NCI-H524 (cell line): ENCODE measurements around the gene DTNB.
"Not testable (repeated sequence)": the region's sequence is repeated elsewhere in the genome, so short reads cannot be mapped to it uniquely, and the experiment has no call there.

Source experiments
- DNase-seq, 2 experiments: peaks; one replicate each; lab custom pipeline; 2025; lab: John Stamatoyannopoulos, UW

The DTNB gene

DNA sequence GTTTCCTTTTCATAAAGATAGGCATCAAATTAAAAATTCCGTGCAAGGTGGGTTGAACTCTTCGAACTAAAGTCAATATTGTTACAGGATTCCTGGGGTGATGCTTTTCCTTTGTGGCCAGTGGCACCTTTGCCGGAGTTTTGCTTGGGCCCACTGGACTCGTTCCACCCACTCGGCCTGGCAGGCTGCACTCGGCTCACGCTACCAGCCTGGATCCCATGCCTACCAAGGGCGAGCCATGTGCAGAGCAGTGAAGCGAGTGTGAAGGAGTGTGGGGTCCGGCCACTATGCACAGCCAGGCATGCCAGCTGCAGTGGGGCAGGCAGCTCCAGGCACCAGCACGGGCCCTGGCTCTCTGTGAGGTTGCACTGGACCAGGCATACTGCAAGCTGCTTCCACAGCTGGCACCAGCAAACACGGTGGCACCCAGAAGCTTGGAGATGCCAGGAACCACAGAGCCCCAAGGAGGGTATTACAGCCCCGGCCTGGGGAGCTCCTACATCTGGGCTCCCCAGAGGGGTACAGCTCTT is 83.6 kb downstream of the DTNB start:
- DNase-seq = no peak

DNA sequence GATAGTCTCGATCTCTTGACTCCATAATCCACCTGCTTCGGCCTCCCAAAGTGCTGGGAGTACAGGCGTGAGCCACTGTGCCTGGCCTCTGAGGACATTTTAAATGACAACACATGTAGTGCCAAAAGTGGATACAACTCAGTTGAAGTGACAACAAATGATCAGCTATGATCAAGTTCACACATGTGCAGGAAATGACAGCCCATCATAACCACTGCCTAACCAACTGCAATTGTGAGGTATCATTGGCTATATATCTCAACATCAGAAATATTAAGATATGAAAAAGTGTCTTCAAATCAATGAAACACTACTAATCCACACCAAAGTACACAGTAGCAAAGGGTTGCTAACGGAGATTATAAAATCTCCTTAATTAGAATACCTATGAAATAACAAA is 84.8 kb downstream of the DTNB start:
- DNase-seq = no peak

DNA sequence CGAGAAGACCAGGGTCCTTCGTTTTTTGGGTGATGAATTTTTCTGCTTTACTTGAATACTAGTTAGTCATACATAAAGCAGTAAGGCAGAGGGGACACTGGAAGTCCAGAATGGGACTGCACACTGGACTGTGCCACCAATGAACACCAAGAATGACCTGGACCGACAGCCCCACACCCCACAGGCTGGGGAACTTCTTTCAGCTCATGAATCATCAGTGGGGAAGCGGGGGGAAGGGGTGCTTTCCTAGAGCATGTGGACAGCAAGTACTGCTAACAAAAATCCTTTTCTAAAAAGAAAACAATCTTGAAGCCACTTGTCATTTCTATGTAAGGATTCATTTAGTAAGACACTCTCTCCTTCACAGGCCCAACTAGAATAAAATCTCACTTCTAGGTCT is 86.0 kb downstream of the DTNB start:
- DNase-seq = no peak

DNA sequence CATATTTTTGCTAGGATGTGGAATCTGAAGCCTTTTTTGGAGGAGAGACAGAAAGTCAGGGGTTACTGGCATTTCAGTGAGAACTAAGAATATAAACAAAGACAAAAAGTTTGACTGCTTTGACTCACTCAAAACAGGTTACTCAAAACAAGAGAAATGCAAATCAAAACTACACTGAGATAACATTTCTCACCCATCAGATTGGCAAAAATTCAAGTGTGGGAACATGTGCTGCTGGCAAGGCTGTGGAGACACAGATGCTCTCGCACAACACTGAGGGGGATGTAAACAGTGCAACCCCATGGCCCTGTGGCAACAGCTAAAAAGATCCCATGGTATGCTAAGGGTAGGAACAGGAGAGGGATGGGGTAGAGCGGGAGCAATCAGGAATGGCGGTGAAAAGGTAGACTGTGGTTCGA is 86.6 kb downstream of the DTNB start:
- no peak for DNase-seq

DNA sequence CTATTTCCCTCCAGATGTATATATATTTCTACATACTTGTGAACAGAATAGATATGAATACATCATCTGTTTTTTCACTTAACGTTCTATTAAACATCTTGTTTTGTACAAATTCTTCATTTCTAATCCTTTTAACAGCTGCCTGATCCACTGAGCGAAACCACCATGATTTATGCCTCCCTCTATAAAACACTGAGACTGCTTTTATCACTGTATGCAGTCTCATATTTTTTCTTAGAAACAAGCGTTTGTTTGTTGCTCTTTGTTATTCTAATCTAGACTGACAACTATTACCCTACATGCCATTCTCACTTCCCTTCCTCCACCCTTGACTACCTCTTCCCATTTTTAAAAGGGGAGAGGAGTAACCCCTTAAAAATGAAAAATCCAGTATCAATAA is 88.2 kb downstream of the DTNB start:
- no peak for DNase-seq

DNA sequence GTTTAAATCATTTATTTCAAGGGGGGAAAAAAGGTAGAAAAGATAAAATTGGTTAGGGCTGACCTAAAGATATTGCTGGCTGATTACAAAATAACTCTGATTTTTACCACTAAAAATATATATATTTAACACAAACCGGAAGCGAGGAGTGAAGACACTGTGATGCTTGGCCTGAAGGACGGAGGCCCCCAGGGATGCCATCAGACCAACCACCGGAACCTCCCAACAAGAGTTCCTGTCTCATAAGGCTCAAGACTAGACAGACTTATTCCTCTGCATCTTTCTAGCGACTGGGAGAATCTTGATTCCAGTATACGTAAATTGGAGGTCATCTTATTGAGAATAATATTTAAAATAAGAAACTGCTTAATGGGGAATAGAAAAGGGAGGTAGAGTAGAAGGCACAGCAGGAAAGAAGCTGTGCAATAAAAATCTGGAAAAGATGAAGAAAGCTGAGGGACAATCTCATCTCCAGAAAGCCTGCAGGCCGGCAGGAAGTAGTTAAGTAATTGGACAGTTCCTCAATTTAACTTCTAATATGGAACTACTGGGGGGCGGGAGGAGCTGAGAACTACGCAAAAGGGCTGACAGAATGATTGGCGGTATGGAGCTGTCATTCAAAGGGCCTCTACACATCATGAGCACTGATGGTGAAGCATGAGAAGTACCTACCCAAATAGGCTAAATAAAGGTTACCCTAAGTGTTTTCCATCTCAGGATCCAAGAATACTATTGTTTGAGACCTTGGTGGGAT is 91.1 kb downstream of the DTNB start:
- DNase-seq = no peak

DNA sequence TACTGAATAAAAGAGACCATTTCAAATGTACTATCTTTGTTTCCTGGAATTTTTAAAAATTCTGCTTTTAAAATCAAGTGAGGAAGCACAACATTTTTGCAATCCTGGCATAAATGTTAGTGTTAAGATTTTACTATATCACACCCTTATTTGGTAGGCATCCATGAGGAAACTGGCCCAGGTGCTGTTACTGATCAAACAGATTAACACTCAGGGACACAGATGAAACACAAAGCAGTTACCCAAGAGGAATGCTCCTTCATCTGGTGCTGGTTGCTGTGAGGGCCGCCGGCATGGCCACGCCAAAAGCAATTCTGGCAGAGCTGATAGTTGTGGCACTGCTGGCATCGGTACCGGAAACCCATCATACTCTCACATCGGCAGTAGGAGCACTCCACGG is 96.8 kb downstream of the DTNB start:
- no peak for DNase-seq

DNA sequence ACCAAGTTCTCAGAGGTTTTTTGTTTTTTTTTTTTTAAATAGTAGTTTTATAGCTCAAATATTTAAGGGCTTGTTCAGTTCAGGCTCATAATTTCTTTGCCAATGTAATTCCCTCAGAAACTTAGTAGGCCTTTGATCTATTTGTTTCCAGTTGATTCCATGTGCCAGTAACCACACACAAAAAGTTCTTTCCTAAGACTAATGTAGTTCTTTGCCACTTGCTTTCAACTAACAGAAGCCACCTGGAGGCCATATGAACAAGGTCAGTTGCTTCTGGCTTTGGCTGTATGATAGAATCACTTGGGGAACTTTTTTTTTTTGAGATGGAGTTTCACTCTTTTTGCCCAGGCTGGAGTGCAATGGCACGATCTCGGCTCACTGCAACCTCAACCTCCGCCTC is 100.7 kb downstream of the DTNB start:
- DNase-seq = no peak

DNA sequence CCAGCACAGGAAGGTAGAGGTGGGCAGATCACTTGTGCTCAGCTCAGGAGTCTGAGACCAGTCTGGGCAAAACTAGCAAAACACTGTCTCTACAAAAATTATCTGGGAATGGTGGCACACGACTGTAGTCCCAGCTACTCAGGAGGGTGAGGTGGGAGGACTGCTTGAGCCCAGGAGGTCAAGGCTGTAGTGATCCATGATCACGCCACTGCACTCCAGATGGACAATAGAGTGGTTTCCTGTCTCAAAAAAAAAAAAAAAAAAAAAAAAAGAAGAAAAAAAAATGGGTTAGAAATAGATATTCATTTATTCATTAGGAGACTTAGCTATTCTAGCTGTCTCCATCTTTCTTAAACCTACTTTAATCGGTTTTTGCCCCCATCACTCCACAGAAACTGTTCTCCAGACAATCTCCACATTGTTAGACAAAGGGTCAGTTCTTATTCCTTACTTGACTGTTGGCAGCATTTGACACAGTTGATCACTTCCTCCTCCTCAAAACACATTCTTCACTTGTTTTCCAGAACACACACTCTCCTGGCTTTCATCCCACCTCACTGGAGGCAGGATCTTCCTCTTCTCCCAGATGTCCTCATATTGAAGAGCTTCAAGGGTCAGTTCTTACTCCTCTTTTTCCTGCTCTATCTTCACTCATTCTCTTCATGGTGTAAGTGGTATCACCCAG is 103.1 kb downstream of the DTNB start:
- no peak for DNase-seq

DNA sequence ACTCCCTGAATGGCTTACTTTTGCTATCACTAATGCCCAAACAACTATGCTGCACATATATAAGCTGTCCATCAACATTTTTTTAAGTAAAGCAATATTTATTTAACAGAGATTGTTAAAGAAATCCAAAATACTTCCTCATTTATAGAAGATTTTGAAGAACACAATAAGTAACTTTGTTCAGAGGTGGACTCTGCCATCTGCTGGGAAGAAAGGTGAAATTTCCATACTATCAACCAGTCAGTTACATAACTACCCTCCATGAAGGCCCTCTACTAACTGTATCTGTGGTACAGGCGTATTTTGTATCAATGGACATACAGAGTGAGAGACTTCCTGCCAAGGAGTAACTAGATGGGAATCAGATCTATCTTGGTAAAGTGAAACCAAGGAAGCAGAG is 106.0 kb downstream of the DTNB start:
- DNase-seq = peak; percentile 15 to 65

DNA sequence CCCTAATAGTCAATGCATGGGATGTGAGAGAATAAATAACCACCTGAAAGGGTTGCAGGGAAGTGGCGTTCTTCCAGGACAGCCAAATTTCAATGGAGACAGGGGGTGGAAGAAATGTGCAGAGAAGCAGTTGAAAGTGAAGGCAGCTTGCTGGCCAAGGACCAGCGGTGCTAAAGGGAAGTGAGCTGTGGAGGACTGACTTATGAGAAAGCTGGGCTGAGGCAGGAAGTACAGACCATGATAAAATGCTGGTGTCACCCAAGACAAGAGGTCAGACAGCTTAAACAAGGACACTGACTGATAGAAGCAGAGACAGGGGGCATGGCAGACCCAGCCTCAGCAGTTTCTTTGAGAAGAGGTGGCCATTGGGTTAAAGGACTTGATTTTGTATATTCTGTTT is 106.7 kb downstream of the DTNB start:
- no peak for DNase-seq

DNA sequence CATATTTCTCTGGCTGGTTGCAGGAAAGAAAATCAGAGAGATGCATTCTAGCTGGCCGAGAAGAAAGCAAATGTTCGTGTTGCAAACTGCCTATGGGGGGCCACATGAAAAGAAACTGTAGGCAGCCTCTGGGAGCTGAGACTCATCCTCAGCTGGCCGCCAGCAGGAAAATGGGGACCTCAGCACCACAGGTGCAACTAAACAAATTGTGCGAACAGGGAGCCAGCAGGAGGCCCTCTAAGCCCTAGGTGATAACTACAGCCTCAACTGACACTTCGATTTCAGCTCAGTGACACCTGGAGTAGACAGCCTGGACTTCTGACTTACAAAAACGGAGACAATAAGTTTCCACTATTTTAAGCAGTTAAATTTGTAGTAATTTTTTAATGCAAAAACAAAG is 107.3 kb downstream of the DTNB start:
- DNase-seq = no peak

DNA sequence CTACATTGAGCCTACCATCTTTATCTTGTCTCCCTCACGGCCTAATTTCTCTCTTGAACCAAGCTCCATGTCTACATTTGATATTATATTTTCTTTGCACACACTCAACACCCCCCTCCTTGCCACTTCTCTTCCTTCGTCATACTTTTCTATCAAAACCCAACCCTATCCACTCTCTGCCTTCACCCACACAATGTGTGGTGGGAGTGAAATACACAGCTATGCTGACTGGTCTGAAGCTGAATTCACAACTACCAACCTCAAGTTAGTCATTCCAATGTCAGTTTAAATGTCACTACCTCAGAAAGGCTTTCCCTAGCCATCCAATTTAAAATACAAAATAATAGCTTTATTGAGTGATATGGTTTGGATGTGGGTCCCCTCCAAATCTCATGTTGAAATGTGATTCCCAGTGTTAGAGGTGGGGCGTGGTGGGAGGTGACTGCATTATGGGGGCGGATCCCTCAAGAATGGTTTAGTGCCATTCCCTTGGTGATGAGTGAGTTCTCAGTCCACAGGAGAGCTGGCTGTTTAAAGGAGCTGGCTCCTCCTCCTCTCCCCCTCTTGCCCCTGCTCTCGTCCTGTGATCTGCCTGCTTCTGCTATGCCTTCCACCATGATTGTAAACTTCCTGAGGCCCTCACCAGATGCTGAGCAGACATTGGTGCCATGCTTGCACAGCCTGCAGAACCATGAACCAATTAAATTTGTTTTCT is 112.1 kb downstream of the DTNB start:
- no peak for DNase-seq

DNA sequence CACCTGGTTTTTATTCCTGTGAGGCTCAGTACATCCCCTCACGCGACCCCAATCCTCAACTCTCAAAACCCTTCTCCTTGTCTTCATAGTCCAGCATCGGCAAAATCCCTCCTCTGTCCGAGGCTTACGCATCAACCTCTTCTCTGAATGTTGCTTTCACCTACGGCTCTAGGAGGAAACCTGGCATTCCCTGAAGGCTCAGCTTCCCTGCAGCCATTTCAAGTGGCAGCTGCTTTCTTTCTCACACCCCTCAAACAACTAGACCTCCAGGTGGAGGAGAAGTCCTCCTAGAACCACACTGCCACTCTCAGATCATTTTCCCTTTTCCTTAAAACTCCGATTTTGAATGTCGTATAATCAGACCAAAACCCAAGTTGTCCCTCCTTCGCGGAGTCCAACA is 114.2 kb downstream of the DTNB start:
- DNase-seq = no peak

DNA sequence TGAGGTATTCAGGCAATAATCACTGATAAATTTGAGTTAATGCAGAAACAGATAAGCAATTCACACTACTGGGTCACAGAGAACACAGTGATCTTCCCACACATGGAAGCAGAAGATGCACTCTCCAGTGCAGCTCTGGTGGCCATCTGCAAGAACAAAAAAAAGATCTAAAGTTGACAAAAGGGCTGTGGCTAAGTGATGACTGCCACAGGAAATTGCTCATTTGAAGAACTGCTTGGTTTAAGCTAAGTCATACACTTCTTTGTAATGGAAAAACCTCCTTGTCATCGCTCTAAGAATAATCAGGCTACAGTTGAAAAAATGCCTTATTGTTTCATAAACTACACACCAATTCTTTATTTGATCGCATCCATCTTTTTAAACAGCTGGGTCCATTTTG is 115.1 kb downstream of the DTNB start:
- no peak for DNase-seq

DNA sequence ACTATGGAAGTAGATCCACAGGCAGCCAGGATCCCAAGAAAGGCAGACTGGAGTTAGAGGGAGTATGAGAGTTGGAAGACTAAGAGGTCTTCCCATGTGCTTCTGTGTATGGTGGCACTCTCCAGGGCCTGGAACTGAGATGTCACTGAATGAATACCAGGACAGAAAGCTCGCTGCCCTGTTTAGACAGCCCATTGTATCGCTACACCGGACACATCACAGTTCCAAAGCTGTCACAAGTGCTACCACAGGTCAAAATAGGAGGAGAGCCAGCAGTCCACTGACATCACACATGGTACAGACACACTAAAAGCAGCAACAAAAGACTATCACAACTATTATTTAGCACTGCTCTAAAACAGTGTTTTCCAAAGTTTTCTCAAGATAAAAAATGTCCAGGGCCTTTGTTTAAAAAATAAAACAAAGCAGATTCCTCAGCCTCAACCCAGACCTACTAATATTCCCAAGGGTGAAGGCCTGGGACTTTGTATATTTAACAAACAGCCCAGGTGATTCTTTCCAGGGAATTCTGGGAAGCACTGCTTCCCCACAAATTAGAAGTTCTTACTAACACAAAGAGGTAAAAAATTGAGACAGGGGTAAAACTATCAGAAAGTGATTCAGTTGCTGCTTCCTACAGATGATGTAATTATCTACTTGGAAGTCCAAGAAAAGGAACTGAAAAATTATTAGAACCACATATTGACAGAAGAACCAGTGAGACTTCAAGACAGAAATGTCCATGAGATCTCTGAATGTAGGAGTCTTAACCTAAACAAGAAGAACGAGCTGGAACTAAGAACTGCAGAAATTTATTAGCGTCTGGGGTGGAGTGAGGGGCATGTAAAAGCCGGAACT is 116.0 kb downstream of the DTNB start:
- no peak for DNase-seq

DNA sequence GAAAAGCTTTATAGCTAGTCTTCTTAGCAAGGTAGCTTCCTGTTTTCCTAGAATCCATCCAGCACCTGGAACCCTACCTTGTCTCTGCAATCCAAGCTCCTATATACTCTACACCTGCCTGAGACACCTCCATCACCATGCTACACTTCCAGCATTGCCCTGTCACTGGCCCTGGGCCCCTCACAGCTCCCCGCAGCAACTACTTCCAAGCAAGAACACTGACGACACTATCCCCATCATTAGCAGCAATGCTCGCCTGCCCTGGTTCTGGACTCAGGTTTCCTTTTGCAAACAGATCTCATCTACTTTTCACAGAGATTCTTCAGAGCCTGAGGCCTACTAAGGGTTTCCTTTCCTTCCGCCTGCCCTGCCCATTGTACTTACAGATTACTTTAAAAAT is 121.1 kb downstream of the DTNB start:
- DNase-seq = no peak

DNA sequence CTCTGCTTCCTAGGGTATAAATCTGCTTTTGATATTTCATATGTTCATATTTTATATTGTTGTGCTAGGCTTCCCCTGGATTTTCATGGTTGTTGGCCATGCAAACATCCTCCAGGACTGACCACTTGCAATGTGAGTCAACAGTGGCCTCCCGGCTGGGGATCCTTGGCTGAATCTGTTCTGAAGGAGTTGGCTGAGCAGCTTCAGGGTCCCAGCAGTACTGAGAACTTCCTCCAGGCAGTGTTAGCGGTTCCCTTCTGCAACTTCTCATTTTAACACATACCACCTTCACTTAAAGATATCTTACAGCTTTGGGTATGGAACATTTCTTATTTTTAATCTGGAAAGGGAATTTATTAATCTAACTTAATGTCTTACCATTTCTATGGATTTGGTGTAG is 122.1 kb downstream of the DTNB start:
- no peak for DNase-seq

DNA sequence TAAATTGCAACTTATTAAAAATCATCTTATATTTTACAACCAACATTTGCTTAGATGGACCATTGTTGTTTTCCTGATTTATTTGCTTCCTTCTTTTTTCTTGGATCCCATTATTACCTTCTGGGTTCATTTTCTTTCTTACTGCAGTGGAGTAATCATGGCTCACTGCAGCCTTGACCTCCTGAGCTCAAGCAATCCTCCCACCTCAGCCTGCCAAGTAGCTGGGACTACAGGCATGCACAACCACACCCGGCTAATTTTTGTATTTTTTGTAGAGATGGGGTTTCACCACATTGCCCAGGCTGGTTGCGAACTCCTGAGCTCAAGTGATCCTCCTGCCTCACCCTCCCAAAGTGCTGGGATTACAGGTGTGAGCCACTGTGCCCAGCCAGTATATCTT is 123.8 kb downstream of the DTNB start:
- DNase-seq = not testable (repeated sequence)

DNA sequence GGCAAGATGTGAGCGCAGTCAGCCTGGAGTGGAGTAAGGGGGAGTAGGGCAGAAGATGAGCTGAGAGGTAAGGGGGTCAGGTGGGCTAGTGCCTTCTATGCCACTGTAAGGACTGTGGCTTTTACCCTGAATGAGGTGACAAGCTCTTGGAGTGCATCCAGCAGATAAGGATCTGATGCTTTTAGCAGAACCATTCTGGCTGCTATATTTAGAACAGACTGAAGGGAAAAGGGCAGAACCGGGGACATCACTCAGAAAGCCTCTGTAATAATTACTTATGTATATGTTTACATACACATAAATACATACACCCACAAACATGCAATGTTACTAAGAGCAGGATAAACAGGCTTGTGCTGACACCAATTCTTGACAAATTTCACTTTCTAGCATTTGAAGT is 124.8 kb downstream of the DTNB start:
- DNase-seq = no peak

DNA sequence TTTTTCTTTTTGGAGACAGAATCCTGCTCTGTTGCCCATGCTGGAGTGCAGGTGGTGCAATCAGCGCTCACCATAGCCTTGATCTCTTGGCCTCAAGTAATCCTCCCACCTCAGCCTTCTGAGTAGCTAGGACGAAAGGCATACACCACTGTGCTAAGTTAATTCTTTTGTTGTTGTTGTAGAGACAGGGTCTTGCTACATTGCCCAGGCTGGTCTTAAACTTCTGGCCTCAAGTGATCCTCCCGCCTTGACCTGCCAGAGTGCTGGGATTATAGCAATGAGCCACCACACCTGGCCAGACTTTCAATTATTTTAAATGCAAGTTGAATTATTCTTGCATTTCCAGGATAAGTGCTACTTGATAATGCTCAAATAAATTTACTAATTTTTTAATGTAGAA is 126.5 kb downstream of the DTNB start:
- no peak for DNase-seq

DNA sequence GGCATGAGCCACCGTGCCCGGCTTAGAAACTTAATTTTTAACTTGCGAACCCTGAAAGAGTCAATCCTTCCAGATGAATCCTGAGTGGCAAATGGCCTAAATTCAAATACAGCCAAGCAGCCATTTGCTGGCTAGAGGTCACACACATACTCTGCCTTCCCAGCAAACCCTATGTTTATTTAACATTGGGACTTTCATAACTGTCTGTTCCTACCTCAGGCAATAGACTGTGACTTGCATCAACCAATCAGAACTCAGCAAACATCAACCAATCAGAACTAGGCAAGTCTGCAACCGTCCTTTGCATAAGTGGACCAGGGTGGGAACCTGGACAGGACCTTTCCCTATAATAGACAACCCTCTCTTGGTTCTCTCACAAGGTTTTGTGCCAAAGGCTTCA is 127.5 kb downstream of the DTNB start:
- DNase-seq = no peak
